ENCODE measurements around the gene ARID2. TPM values are rescaled to one million over a fixed set of nuclear protein-coding genes. Genes with fewer than 3 reads are reported as not detected.

The ARID2 gene
- total and polyA plus RNA-seq, 2 of the 13 experiments (the other 11 are each of a cell fraction or from before 2014, with no cell fraction given), result 15.9 to 22.2 TPM

DNA sequence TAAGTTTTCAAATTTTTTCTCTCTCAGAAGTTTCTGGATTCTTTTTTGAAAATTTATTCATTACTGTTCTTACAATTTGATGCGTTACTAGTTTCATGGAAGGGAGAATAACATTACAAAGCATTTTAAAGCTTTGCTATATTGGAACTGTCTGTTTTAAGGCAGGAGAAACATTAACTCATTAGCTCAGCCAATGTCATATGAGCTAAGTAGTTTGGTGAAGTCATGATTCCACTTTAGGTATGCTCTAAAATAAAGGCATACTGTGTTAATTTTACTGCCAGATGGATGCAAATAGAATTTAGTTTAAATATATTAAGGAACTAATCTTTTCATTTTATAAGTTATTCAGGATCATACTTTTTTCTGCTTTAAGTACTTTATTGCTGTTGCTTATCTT, 46.0 kb downstream of the ARID2 start (continued):
- TF ChIP-seq SETDB1 (CRISPR knock-in tag; IDR thresholded peaks at IDR 0.05; ENCODE audit: borderline replicate concordance) (no peak), NFRKB (IDR thresholded peaks at IDR 0.05) (no peak), STAT5B (CRISPR knock-in tag; IDR thresholded peaks at IDR 0.05) (no peak), POLR2A (IDR thresholded peaks at IDR 0.05; ENCODE audit: insufficient read depth in 1 of 2, low read depth in 2 of 2, low read length in 2 of 2) (no peak), ZNF629 (CRISPR knock-in tag; conservative IDR thresholded peaks at IDR 0.05) (no peak), ZNF383 (CRISPR knock-in tag; IDR thresholded peaks at IDR 0.05; ENCODE audit: borderline replicate concordance) (no peak), ZBTB21 (CRISPR knock-in tag; IDR thresholded peaks at IDR 0.05) (no peak), CENPT (CRISPR knock-in tag; IDR thresholded peaks at IDR 0.05; ENCODE audit: low read depth) (no peak), EED (CRISPR knock-in tag; IDR thresholded peaks at IDR 0.05) (no peak), CEBPG (CRISPR knock-in tag; IDR thresholded peaks at IDR 0.05) (no peak)
- TF ChIP-seq, protein P1, sequence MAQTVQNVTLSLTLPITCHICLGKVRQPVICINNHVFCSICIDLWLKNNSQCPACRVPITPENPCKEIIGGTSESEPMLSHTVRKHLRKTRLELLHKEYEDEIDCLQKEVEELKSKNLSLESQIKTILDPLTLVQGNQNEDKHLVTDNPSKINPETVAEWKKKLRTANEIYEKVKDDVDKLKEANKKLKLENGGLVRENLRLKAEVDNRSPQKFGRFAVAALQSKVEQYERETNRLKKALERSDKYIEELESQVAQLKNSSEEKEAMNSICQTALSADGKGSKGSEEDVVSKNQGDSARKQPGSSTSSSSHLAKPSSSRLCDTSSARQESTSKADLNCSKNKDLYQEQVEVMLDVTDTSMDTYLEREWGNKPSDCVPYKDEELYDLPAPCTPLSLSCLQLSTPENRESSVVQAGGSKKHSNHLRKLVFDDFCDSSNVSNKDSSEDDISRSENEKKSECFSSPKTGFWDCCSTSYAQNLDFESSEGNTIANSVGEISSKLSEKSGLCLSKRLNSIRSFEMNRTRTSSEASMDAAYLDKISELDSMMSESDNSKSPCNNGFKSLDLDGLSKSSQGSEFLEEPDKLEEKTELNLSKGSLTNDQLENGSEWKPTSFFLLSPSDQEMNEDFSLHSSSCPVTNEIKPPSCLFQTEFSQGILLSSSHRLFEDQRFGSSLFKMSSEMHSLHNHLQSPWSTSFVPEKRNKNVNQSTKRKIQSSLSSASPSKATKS (CRISPR knock-in tag; IDR thresholded peaks at IDR 0.05), result no peak
- TF ChIP-seq, protein P2, sequence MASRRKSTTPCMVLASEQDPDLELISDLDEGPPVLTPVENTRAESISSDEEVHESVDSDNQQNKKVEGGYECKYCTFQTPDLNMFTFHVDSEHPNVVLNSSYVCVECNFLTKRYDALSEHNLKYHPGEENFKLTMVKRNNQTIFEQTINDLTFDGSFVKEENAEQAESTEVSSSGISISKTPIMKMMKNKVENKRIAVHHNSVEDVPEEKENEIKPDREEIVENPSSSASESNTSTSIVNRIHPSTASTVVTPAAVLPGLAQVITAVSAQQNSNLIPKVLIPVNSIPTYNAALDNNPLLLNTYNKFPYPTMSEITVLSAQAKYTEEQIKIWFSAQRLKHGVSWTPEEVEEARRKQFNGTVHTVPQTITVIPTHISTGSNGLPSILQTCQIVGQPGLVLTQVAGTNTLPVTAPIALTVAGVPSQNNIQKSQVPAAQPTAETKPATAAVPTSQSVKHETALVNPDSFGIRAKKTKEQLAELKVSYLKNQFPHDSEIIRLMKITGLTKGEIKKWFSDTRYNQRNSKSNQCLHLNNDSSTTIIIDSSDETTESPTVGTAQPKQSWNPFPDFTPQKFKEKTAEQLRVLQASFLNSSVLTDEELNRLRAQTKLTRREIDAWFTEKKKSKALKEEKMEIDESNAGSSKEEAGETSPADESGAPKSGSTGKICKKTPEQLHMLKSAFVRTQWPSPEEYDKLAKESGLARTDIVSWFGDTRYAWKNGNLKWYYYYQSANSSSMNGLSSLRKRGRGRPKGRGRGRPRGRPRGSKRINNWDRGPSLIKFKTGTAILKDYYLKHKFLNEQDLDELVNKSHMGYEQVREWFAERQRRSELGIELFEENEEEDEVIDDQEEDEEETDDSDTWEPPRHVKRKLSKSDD (CRISPR knock-in tag; IDR thresholded peaks at IDR 0.05; ENCODE audit: low read depth), result no peak
- TF ChIP-seq, protein P3, sequence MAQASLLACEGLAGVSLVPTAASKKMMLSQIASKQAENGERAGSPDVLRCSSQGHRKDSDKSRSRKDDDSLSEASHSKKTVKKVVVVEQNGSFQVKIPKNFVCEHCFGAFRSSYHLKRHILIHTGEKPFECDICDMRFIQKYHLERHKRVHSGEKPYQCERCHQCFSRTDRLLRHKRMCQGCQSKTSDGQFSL (CRISPR knock-in tag; IDR thresholded peaks at IDR 0.05), result no peak

Measured in HepG2 (cell line).